ENCODE data around the gene C8B.

The C8B gene

DNA sequence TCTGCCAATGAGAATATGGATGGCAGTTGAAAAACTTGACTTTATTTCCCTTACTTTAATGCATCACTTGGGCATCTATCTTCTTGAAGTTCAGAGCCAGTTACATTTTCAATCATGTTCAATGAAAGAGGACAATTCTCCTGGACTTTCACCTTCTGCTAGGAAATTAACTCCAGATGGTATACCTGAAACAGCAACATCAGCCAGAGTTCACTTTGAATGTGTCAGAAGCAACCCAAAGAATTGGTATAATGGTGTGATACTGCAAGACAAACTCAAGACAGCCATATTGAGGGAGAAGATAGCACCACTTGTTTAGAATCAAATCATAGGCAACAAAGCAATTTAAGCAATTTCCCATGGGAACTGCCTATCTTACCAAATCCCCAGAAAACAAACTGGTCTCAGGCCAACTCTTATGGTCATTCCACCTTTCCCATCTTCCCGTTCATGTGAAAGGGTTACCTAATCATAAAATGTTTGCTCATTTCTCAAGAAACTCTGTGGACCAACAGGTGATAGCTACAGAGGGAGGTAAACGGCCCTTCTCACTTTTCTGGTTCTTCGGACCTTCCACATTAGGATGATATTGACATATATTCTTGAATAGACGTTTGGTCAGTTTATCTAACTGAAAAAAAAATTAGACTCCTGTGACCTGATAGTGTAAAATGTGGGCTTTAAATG, 29.7 kb upstream of the C8B start:
- Histone ChIP-seq H4K91ac (ENCODE audit: low read depth, low read length) (no peak overlapping the region), H4K12ac (ENCODE audit: low read depth, low read length) (no peak overlapping the region), H4K8ac (ENCODE audit: low read depth, low read length) (no peak overlapping the region), H2BK5ac (ENCODE audit: low read depth, low read length, poor library complexity) (no peak overlapping the region), H3K4me3 (ENCODE audit: low read depth, low read length) (no peak overlapping the region), H3K79me2 (ENCODE audit: control insufficient read depth, insufficient read depth, low read length, poor library complexity) (no peaks in the 10 kb centered on the region), H3K27me3 (ENCODE audit: insufficient read depth, low read length) (no peaks in the 10 kb centered on the region), H3K27ac (ENCODE audit: low read depth, low read length) (no peak overlapping the region), H3K4me2 (ENCODE audit: low read length) (no peak overlapping the region), H3K9me3 (ENCODE audit: insufficient read depth, low read depth, low read length) (no peaks in the 10 kb centered on the region), H3K14ac (ENCODE audit: low read length) (no peak overlapping the region), H2BK120ac (ENCODE audit: insufficient read depth, low read length, poor library complexity) (no peak overlapping the region), H3K9ac (ENCODE audit: low read length) (no peak overlapping the region), H3K4me1 (ENCODE audit: control insufficient read depth in 1 of 2, insufficient read depth in 2 of 2, low read length in 2 of 2) (no peaks in the 10 kb centered on the region), H2AFZ (ENCODE audit: insufficient read depth, low read length, poor library complexity) (no peak overlapping the region), H3K23ac (ENCODE audit: low read length) (no peak overlapping the region), H2BK12ac (ENCODE audit: low read length) (no peak overlapping the region), H3K79me1 (ENCODE audit: low read length) (no peaks in the 10 kb centered on the region), H3K18ac (ENCODE audit: low read length) (no peak overlapping the region), H2AK5ac (ENCODE audit: low read length) (no peak overlapping the region), H3K36me3 (ENCODE audit: control insufficient read depth in 1 of 2, insufficient read depth in 2 of 2, low read length in 2 of 2) (no peaks in the 10 kb centered on the region), H3K4ac (ENCODE audit: low read depth, low read length) (no peak overlapping the region)
- WGBS (ENCODE audit: extremely low coverage, insufficient coverage, insufficient read length) = no CpG with 5 or more reads among the region's 4 CpGs
- no peak for DNase-seq

- Histone ChIP-seq H3K79me2 (ENCODE audit: control insufficient read depth, insufficient read depth, low read length, poor library complexity) (no peaks in the 10 kb centered on the region), H3K23ac (ENCODE audit: low read length) (no peak overlapping the region), H3K4me2 (ENCODE audit: low read length) (no peak overlapping the region), H3K14ac (ENCODE audit: low read length) (no peak overlapping the region), H3K27me3 (ENCODE audit: insufficient read depth, low read length) (no peaks in the 10 kb centered on the region), H3K4me3 (ENCODE audit: low read depth, low read length) (no peak overlapping the region), H2BK12ac (ENCODE audit: low read length) (no peak overlapping the region), H4K8ac (ENCODE audit: low read depth, low read length) (no peak overlapping the region), H3K36me3 (ENCODE audit: control insufficient read depth in 1 of 2, insufficient read depth in 2 of 2, low read length in 2 of 2) (no peaks in the 10 kb centered on the region), H2AFZ (ENCODE audit: insufficient read depth, low read length, poor library complexity) (no peak overlapping the region), H3K9me3 (ENCODE audit: insufficient read depth, low read depth, low read length) (no peaks in the 10 kb centered on the region), H2AK5ac (ENCODE audit: low read length) (no peak overlapping the region), H4K91ac (ENCODE audit: low read depth, low read length) (no peak overlapping the region), H3K9ac (ENCODE audit: low read length) (no peak overlapping the region), H3K79me1 (ENCODE audit: low read length) (no peaks in the 10 kb centered on the region), H3K18ac (ENCODE audit: low read length) (no peak overlapping the region), H2BK5ac (ENCODE audit: low read depth, low read length, poor library complexity) (no peak overlapping the region), H4K12ac (ENCODE audit: low read depth, low read length) (no peak overlapping the region), H2BK120ac (ENCODE audit: insufficient read depth, low read length, poor library complexity) (no peak overlapping the region), H3K27ac (ENCODE audit: low read depth, low read length) (no peak overlapping the region), H3K4ac (ENCODE audit: low read depth, low read length) (no peak overlapping the region), H3K4me1 (ENCODE audit: control insufficient read depth in 1 of 2, insufficient read depth in 2 of 2, low read length in 2 of 2) (no peaks in the 10 kb centered on the region)
- WGBS (ENCODE audit: extremely low coverage, insufficient coverage, insufficient read length) = no CpG with 5 or more reads among the region's 5 CpGs
- DNase-seq = no peak
These were observed 27.7 kb upstream of the C8B start for GRCh38 chr1:56993475-56993874.

- H3K23ac ChIP-seq (ENCODE audit: low read length) = no peak overlapping the region
- H3K9ac ChIP-seq (ENCODE audit: low read length) = no peak overlapping the region
- H3K79me2 ChIP-seq (ENCODE audit: control insufficient read depth, insufficient read depth, low read length, poor library complexity) = no peaks in the 10 kb centered on the region
- H3K27me3 ChIP-seq (ENCODE audit: insufficient read depth, low read length) = no peaks in the 10 kb centered on the region
- no peak for DNase-seq
- H4K8ac ChIP-seq (ENCODE audit: low read depth, low read length) = no peak overlapping the region
- no peak overlapping the region for H3K4me2 ChIP-seq (ENCODE audit: low read length)
- no peaks in the 10 kb centered on the region for H3K9me3 ChIP-seq (ENCODE audit: insufficient read depth, low read depth, low read length)
- no peaks in the 10 kb centered on the region for H3K36me3 ChIP-seq (ENCODE audit: control insufficient read depth in 1 of 2, insufficient read depth in 2 of 2, low read length in 2 of 2)
- no peak overlapping the region for H3K4ac ChIP-seq (ENCODE audit: low read depth, low read length)
- H4K12ac ChIP-seq (ENCODE audit: low read depth, low read length) = no peak overlapping the region
- H2AK5ac ChIP-seq (ENCODE audit: low read length) = no peak overlapping the region
- no peak overlapping the region for H4K91ac ChIP-seq (ENCODE audit: low read depth, low read length)
- H2BK5ac ChIP-seq (ENCODE audit: low read depth, low read length, poor library complexity) = no peak overlapping the region
- H3K79me1 ChIP-seq (ENCODE audit: low read length) = no peaks in the 10 kb centered on the region
- H3K4me1 ChIP-seq (ENCODE audit: control insufficient read depth in 1 of 2, insufficient read depth in 2 of 2, low read length in 2 of 2) = no peaks in the 10 kb centered on the region
- H2AFZ ChIP-seq (ENCODE audit: insufficient read depth, low read length, poor library complexity) = no peak overlapping the region
- H3K4me3 ChIP-seq (ENCODE audit: low read depth, low read length) = no peak overlapping the region
- H3K14ac ChIP-seq (ENCODE audit: low read length) = no peak overlapping the region
- H2BK12ac ChIP-seq (ENCODE audit: low read length) = no peak overlapping the region
- no peak overlapping the region for H2BK120ac ChIP-seq (ENCODE audit: insufficient read depth, low read length, poor library complexity)
- no peak overlapping the region for H3K27ac ChIP-seq (ENCODE audit: low read depth, low read length)
- no CpG with 5 or more reads among the region's 15 CpGs for WGBS (ENCODE audit: extremely low coverage, insufficient coverage, insufficient read length)
- H3K18ac ChIP-seq (ENCODE audit: low read length) = no peak overlapping the region
These were observed 26.7 kb upstream of the C8B start for GRCh38 chr1:56992318-56993125.

GRCh38 chr1:56991576-56991975, 25.8 kb upstream of the C8B start:
- no peak overlapping the region for H3K4me3 ChIP-seq (ENCODE audit: low read depth, low read length)
- no peaks in the 10 kb centered on the region for H3K36me3 ChIP-seq (ENCODE audit: control insufficient read depth in 1 of 2, insufficient read depth in 2 of 2, low read length in 2 of 2)
- no peaks in the 10 kb centered on the region for H3K79me2 ChIP-seq (ENCODE audit: control insufficient read depth, insufficient read depth, low read length, poor library complexity)
- H3K27me3 ChIP-seq (ENCODE audit: insufficient read depth, low read length) = no peaks in the 10 kb centered on the region
- H3K27ac ChIP-seq (ENCODE audit: low read depth, low read length) = no peak overlapping the region
- no peaks in the 10 kb centered on the region for H3K79me1 ChIP-seq (ENCODE audit: low read length)
- no peak overlapping the region for H4K91ac ChIP-seq (ENCODE audit: low read depth, low read length)
- H3K23ac ChIP-seq (ENCODE audit: low read length) = no peak overlapping the region
- H4K8ac ChIP-seq (ENCODE audit: low read depth, low read length) = no peak overlapping the region
- no peak overlapping the region for H3K14ac ChIP-seq (ENCODE audit: low read length)
- no peak overlapping the region for H3K18ac ChIP-seq (ENCODE audit: low read length)
- H3K9me3 ChIP-seq (ENCODE audit: insufficient read depth, low read depth, low read length) = no peaks in the 10 kb centered on the region
- H2AFZ ChIP-seq (ENCODE audit: insufficient read depth, low read length, poor library complexity) = no peak overlapping the region
- no peak overlapping the region for H2BK120ac ChIP-seq (ENCODE audit: insufficient read depth, low read length, poor library complexity)
- no CpG with 5 or more reads among the region's 3 CpGs for WGBS (ENCODE audit: extremely low coverage, insufficient coverage, insufficient read length)
- no peak overlapping the region for H2AK5ac ChIP-seq (ENCODE audit: low read length)
- H2BK12ac ChIP-seq (ENCODE audit: low read length) = no peak overlapping the region
- H3K9ac ChIP-seq (ENCODE audit: low read length) = no peak overlapping the region
- H3K4me2 ChIP-seq (ENCODE audit: low read length) = no peak overlapping the region
- H4K12ac ChIP-seq (ENCODE audit: low read depth, low read length) = no peak overlapping the region
- no peaks in the 10 kb centered on the region for H3K4me1 ChIP-seq (ENCODE audit: control insufficient read depth in 1 of 2, insufficient read depth in 2 of 2, low read length in 2 of 2)
- no peak overlapping the region for H2BK5ac ChIP-seq (ENCODE audit: low read depth, low read length, poor library complexity)
- H3K4ac ChIP-seq (ENCODE audit: low read depth, low read length) = no peak overlapping the region
- DNase-seq = no peak

All from trophoblast cell (in vitro differentiated cells and primary cell).